Measurements from ENCODE around the gene SH3PXD2A. TPM values are rescaled to one million over a fixed set of nuclear protein-coding genes. Genes with fewer than 3 reads are reported as not detected.

The SH3PXD2A gene
- total and polyA plus RNA-seq, 10 of the 15 experiments (the other 5 are each of a cell fraction or from before 2014, with no cell fraction given), result 0.63 to 14.0 (median 4.4) TPM

- TF ChIP-seq, protein P1, sequence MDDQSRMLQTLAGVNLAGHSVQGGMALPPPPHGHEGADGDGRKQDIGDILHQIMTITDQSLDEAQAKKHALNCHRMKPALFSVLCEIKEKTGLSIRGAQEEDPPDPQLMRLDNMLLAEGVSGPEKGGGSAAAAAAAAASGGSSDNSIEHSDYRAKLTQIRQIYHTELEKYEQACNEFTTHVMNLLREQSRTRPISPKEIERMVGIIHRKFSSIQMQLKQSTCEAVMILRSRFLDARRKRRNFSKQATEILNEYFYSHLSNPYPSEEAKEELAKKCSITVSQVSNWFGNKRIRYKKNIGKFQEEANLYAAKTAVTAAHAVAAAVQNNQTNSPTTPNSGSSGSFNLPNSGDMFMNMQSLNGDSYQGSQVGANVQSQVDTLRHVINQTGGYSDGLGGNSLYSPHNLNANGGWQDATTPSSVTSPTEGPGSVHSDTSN (IDR thresholded peaks at IDR 0.05; ENCODE audit: insufficient replicate concordance, low read depth, low read length), result no peak
- TF ChIP-seq ZBTB4 (CRISPR knock-in tag; IDR thresholded peaks at IDR 0.05), result no peak
- peak; percentile 33; the same call in 1 of the 2 replicates for TF ChIP-seq CBFB (IDR thresholded peaks at IDR 0.05; ENCODE audit: low read depth)
- no peak for TF ChIP-seq SREBF2 (IDR thresholded peaks at IDR 0.05; ENCODE audit: low read length)
- no peak for TF ChIP-seq ZZZ3 (IDR thresholded peaks at IDR 0.05; ENCODE audit: control insufficient read depth, insufficient read length, low read depth)
- TF ChIP-seq CHD1 (IDR thresholded peaks at IDR 0.05; ENCODE audit: low read depth, low read length), result no peak
- TF ChIP-seq EGR1 (IDR thresholded peaks at IDR 0.05; ENCODE audit: borderline replicate concordance in 1 of 2, low read depth in 2 of 2, low read length in 2 of 2), result no peak
- TF ChIP-seq ATF2 (IDR thresholded peaks at IDR 0.05; ENCODE audit: low read length), result no peak
- no peak for TF ChIP-seq NR2F1 (conservative IDR thresholded peaks at IDR 0.05)
- TF ChIP-seq, protein P2, sequence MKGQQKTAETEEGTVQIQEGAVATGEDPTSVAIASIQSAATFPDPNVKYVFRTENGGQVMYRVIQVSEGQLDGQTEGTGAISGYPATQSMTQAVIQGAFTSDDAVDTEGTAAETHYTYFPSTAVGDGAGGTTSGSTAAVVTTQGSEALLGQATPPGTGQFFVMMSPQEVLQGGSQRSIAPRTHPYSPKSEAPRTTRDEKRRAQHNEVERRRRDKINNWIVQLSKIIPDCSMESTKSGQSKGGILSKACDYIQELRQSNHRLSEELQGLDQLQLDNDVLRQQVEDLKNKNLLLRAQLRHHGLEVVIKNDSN (IDR thresholded peaks at IDR 0.05; ENCODE audit: borderline replicate concordance, extremely low read length, insufficient read depth, low read depth, low read length), result no peak
- peak; percentile 86 for TF ChIP-seq RUNX3 (IDR thresholded peaks at IDR 0.05; ENCODE audit: low read length)
- TF ChIP-seq SIN3A (IDR thresholded peaks at IDR 0.05; ENCODE audit: low read depth, low read length), result no peak
- TF ChIP-seq CREM (IDR thresholded peaks at IDR 0.05; ENCODE audit: low read depth), result no peak
- no peak for TF ChIP-seq SREBF1 (IDR thresholded peaks at IDR 0.05; ENCODE audit: low read length)
- peak; percentile 20 to 41; a peak in 2 of 4 replicates for TF ChIP-seq IKZF2 (IDR thresholded peaks at IDR 0.05)
- no peak for TF ChIP-seq BCL11A (IDR thresholded peaks at IDR 0.05; ENCODE audit: low read depth, low read length)
- TF ChIP-seq NFXL1 (IDR thresholded peaks at IDR 0.05; ENCODE audit: borderline replicate concordance), result no peak
- no peak for TF ChIP-seq HDGF (IDR thresholded peaks at IDR 0.05)
- TF ChIP-seq NR2C1 (IDR thresholded peaks at IDR 0.05), result no peak
- no peak for TF ChIP-seq NFYB (IDR thresholded peaks at IDR 0.05; ENCODE audit: insufficient read depth, low read depth, low read length)
- TF ChIP-seq, protein P3, sequence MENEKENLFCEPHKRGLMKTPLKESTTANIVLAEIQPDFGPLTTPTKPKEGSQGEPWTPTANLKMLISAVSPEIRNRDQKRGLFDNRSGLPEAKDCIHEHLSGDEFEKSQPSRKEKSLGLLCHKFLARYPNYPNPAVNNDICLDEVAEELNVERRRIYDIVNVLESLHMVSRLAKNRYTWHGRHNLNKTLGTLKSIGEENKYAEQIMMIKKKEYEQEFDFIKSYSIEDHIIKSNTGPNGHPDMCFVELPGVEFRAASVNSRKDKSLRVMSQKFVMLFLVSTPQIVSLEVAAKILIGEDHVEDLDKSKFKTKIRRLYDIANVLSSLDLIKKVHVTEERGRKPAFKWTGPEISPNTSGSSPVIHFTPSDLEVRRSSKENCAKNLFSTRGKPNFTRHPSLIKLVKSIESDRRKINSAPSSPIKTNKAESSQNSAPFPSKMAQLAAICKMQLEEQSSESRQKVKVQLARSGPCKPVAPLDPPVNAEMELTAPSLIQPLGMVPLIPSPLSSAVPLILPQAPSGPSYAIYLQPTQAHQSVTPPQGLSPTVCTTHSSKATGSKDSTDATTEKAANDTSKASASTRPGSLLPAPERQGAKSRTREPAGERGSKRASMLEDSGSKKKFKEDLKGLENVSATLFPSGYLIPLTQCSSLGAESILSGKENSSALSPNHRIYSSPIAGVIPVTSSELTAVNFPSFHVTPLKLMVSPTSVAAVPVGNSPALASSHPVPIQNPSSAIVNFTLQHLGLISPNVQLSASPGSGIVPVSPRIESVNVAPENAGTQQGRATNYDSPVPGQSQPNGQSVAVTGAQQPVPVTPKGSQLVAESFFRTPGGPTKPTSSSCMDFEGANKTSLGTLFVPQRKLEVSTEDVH (IDR thresholded peaks at IDR 0.05; ENCODE audit: low read depth, partially characterized antibody), result no peak
- TF ChIP-seq ZNF217 (IDR thresholded peaks at IDR 0.05), result no peak
Observed at GRCh38 chr10:103679096-103679790, 176.1 kb downstream of the SH3PXD2A start (continued).

All from GM12878 (cell line).